ENCODE data around the gene RBM3.
"Not testable (repeated sequence)": the region's sequence is repeated elsewhere in the genome, so short reads cannot be mapped to it uniquely, and the experiment has no call there.

Gene RBM3

DNA sequence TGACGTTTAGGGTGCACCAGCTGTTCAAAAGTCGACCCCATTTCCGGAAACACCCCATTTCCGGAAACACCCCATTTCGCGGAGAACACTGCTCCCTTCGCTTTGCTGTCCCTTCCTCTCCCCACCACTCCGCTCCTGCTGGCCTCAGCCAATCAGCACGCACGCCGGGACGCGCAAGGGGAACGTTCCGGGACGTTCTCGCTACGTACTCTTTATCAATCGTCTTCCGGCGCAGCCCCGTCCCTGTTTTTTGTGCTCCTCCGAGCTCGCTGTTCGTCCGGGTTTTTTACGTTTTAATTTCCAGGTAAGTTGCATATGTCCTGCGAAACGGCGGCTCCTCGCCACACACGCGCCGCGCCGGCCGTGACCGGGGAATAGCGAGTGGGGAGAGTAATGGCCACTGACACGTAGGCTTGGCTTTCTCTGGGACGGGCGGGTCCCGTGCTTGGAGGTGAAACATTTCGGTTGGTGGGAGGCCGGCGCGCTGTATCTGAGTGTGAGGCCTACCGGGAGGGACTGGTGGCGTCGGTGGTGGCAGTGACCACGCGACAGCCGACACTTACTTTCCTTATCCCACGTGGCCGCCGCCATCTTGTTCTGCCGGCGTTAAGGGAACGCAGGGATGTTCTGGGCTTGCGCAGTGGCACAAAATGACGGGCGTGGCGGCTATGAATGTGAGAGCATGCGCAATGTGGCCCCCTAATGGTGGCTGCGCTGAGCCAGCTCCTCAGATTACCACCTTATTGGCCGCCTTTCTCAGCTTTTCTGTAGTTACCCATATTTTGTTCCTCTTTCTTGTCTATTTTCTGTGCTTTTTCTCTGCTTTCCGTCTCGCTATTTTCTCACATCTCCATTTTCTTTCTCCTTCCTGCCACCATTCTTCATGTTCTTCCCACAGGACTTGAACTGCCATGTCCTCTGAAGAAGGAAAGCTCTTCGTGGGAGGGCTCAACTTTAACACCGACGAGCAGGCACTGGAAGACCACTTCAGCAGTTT lies at the start of gene RBM3:
Gene RBM3, plus strand, starts transcription at position 215 of the 997 bp plus-strand sequence. Its CDS starts 697 bp downstream, at position 912.
- peak; percentile 93 for DNase-seq (ENCODE audit: low read depth)

DNA sequence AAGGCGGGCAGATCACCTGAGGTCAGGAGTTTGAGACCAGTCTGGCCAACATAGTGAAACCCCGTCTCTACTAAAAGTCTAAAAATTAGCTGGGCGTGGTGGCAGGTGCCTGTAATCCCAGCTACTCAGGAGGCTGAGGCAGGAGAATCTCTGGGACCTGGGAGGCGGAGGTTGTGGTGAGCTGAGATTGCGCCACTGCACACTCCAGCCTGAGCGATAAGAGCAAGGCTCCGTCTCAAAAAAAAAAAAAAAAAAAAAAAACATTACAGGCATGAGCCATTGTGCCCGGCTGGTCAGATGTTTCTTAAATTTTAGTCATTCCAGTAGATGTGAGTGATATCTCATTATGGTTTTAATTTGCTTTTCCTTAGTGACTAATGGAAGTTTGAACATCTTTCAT lies 48.4 kb upstream of the RBM3 start:
- peak; percentile 23 for DNase-seq (ENCODE audit: low read depth)

- DNase-seq (ENCODE audit: low read depth) = no peak
These were observed 43.5 kb upstream of the RBM3 start for GRCh38 chrX:48530736-48531135.

DNA sequence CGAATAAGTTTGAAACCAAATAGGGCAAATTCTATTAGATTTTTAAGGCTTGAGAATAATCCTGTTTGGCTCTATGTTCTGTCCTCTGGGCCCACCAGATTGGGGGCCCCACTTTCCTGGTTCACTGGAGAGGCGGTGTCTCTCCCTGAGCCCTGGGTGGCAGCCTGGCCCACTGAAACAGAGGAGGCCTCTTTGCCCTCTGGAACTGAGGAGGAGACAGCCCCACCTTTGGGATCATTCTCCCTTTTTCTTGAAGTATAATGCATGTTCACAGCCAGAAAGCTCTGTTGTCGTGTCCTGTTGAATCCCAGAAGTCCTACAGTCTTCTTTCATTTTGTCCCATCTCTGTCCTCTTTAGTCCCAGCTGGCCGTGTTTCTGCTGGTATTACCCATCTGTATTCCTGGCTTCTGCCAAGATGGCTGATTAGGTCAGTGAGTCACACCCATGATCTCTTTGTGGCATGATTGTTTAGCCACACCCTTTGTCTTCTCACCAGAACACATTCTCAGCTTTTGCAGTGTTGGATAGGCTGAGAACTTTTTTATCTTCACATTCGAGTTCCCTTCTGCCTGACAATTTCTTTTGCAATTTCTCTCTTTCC lies 42.8 kb upstream of the RBM3 start:
- peak; percentile 79 for DNase-seq (ENCODE audit: low read depth)

DNA sequence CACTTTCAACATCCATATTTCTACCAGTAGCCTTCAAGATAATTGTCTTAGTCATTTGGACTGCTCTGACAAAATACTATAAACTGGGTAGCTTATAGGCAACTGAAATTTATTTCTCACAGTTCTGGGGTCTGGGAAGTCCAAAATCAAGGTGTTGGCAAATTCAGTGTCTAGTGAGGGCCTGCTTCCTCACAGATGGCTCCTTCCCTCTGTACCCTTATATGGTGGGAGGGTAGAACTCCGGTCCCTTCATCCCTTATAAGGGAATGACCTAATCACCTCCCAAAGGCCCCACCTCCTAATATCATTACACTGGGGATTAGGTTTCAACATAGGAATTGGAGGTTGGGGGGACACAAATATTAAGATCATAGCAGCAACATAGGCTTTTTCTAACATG lies 42.1 kb upstream of the RBM3 start:
- peak; percentile 17 for DNase-seq (ENCODE audit: low read depth)

DNA sequence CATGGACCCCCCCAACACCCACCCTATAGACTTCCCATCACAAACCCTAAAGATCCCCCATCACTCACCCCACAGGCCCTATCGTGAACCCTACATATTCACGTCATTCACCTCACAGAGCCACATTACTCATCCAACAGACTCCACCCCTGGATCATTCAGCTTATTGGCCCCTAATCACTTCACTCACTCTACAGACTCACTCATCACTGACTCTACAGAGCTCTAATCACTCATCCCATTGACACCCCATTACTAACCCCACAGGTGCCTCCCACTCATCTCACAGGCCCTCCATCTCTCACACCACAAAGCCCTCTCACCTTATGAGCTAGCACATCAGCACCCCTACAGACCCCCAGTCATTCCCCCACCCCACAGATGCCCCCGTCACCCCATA lies 41.1 kb upstream of the RBM3 start:
- no peak for DNase-seq (ENCODE audit: low read depth)

GRCh38 chrX:48538641-48539344 lies 35.5 kb upstream of the RBM3 start:
- no peak for DNase-seq (ENCODE audit: low read depth)

DNA sequence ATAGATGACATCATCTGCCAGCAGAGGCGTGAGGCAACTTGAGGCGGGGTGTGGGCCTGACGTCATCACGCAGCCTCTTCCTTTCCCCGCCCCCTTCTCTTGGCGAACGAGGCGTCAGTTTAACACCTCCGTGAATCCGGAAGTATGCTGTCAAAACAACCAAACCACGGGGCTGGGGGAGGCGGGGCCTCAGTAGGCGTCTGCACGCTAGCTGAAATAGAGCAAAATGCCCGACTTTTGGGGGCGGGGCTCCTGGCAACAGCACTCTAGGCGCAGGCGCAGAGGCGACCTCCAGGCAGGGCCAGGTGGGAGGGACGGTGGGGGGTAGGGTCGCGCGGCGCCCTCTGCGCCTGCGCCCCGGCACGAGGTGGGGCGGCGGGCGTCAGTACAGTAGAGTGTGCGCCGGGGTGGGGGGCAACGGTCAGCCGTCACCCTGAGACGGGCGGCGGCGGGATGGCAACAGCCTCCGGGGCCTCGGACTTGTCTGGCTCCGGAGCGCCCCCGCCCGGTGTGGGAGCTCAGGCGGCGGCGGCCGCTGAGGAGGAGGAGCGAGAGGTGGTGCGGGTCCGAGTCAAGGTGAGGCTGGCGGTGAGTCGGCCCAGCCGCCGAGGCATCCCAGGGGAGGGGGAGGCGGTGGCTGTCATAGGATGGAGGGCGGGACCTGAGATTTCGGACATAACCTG lies 34.8 kb upstream of the RBM3 start, which contains the start of gene TBC1D25:
Gene TBC1D25, plus strand, starts transcription at position 370 of the 683 bp plus-strand sequence. Its CDS starts 84 bp downstream, at position 454.
- DNase-seq (ENCODE audit: low read depth) = peak; percentile 96

GRCh38 chrX:48540028-48540375 lies 34.3 kb upstream of the RBM3 start:
- peak; percentile 52 for DNase-seq (ENCODE audit: low read depth)

DNA sequence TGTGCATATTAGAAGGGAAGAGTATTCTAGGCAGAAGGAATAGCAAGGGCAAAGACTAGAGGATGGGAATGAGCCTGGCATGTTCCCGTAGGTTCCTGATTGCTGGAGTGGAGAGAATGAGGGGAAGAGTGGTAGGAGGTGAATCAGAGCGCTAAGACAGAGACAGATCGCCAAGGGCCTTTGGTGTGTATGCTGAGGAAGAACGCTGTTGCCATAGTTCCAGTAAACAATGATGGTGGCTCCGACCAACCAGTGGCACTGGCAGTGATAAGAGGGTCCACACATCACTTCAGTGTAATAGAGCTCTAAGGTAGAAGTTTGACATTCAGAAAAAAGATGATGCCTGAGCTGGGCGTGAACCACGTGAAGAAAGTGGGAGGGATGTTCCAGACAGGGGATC lies 33.8 kb upstream of the RBM3 start:
- DNase-seq (ENCODE audit: low read depth) = no peak

- no peak for DNase-seq (ENCODE audit: low read depth)
These were observed 33.0 kb upstream of the RBM3 start for GRCh38 chrX:48541140-48541814.

DNA sequence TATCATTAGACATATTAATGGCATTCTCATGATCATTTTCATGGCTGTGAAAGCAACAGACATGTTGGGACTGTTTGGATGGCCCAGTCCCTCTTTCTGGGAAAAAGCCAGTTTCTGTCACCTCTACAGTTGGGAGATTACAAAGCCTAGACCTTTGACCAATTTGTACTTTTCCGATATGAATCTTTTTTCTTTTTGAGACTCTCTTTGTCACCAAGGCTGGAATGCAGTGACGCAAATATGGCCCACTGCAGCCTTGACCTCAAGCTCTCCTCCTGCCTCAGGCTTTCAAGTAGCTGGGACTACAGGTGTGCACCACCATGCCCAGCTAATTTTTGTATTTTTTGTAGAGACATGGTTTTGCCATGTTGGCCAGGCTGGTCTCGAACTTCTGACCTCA lies 25.4 kb upstream of the RBM3 start:
- DNase-seq (ENCODE audit: low read depth) = no peak

DNA sequence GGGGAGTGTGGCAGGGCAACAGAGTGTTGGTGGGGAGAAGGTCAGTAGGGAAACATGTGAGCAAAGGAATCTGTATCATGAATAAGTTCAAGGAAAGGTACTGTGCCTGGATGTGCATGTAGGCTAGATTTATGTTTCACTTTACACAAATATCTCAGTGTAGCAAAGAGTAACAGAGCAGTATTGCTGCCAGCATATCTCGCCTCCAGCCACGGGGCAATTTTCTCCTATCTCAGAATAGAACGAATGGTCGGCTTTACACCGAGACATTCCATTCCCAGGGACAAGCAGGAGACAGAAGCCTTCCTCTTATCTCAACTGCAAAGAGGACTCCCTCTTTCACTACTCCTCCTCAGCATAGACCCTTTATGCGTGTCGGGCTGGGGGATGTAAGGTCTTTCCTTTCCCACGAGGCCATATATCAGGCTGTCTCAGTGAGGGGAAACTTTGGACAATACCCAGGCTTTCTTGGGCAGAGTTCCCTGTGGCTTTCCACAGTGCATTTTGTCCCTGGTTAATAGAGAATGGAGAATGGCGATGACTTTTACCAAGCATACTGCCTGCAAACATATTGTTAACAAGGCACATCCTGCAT lies 18.5 kb upstream of the RBM3 start:
- DNase-seq (ENCODE audit: low read depth) = not testable (repeated sequence)

DNA sequence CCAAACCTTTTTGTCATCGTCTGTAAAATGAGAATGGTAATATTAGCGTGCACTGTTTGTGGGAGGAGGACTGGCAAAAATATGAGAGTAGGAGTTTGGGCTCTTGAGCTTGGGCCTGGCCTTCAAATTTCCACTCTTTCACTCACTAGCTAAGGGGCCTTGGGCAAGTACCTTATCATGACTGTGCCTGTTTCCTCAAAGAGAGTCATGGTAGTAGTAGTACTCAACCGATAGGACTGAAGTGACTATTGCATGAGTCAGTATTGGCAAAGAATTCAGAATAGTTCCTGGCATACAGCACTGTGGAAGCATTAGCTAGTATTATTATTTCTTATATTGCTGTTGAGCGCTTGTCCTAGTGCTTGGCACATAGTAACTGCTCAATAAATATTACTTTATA lies 16.0 kb upstream of the RBM3 start:
- peak; percentile 89 for DNase-seq (ENCODE audit: low read depth)

GRCh38 chrX:48559636-48560035 lies 14.6 kb upstream of the RBM3 start:
- DNase-seq (ENCODE audit: low read depth) = no peak

DNA sequence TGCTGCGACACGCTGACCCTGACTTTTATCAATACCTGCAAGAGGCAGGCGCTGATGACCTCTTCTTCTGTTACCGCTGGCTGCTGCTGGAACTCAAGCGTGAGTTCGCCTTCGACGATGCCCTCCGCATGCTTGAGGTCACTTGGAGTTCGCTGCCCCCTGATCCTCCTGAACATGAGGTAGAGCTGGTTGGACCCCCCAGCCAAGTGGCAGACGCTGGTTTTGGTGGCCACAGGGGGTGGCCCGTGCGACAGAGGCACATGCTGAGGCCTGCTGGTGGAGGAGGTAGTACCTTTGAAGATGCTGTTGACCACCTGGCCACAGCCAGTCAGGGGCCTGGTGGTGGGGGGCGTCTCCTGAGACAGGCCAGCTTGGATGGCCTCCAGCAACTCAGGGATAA lies 14.2 kb upstream of the RBM3 start:
- no peak for DNase-seq (ENCODE audit: low read depth)

GRCh38 chrX:48560681-48561080 lies 13.6 kb upstream of the RBM3 start:
- DNase-seq (ENCODE audit: low read depth) = no peak

GRCh38 chrX:48569958-48570357 lies 4.3 kb upstream of the RBM3 start:
- DNase-seq (ENCODE audit: low read depth) = peak; percentile 63

DNA sequence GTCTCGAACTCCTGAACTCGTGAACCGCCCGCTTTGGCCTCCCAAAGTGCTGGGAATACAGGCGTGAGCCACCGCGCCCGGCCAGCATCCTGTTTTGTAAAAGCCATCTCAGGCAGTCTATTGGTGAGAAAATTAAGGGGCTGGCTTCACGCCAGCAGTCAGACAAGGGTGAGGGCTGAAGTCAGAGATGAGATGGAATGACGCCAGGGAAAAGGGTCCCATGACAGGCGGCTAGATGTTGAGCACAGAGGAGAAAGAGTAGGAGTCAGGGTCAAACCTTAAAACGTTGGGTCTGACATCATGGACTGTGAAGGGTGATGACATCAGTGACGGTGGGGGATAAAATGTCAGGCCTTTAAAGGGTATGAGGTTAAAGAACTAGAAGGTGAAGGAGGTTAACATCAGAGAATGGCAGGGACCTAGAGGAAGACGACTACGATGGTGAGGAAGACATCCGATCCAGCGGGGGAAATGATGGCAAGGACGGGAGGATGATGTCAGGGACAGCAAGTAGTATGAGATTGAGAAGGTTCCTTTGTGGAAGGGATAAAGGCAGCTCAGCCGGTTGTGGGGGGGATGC lies 504 bp upstream of the RBM3 start:
- DNase-seq (ENCODE audit: low read depth) = no peak

GRCh38 chrX:48575642-48576041 lies 1.4 kb downstream of the RBM3 start:
- DNase-seq (ENCODE audit: low read depth) = no peak

DNA sequence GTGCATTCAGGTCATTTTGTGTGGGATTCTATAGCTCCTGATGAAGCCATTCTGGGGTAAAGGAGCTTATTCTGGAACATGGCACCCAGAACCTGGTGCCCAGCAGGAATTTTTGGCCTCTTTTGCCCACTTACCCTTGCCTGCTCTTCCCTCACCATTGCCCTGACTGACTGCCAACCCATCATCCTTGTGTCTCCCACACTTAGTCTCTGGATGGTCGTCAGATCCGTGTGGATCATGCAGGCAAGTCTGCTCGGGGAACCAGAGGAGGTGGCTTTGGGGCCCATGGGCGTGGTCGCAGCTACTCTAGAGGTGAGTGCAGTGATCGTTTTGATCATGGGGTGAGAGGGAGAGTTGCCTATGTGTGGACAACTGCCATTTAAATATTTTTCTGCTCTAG lies 1.8 kb downstream of the RBM3 start:
- no peak for DNase-seq (ENCODE audit: low read depth)
